ENCODE measurements around the gene ATXN10.

The ATXN10 gene

GRCh38 chr22:45756558-45756957 lies 84.9 kb downstream of the ATXN10 start:
- H3K27me3 Mint-ChIP-seq, result no peaks in the 10 kb centered on the region
- H3K9me3 Mint-ChIP-seq, result no peaks in the 10 kb centered on the region
- H3K4me1 Mint-ChIP-seq (ENCODE audit: low read depth), result no peaks in the 10 kb centered on the region
- intact Hi-C loops (cut with micrococcal nuclease), result no loop called here
- H3K27ac Mint-ChIP-seq, result no peak overlapping the region
- peaks cover 53% of the 10 kb centered on the region for H3K36me3 Mint-ChIP-seq (ENCODE audit: low read depth)
- no peak overlapping the region for H3K4me3 Mint-ChIP-seq

- Mint-ChIP-seq H3K36me3 (ENCODE audit: low read depth) (peaks cover 50% of the 10 kb centered on the region), H3K4me1 (ENCODE audit: low read depth) (no peaks in the 10 kb centered on the region), H3K4me3 (no peak overlapping the region), H3K27me3 (no peaks in the 10 kb centered on the region), H3K27ac (no peak overlapping the region), H3K9me3 (no peaks in the 10 kb centered on the region)
- intact Hi-C loops (cut with micrococcal nuclease), result no loop called here
Measured at GRCh38 chr22:45757068-45757467, 85.4 kb downstream of the ATXN10 start.

GRCh38 chr22:45757936-45758335 lies 86.3 kb downstream of the ATXN10 start:
- Mint-ChIP-seq H3K27ac (no peak overlapping the region), H3K27me3 (no peaks in the 10 kb centered on the region), H3K9me3 (no peaks in the 10 kb centered on the region), H3K4me1 (ENCODE audit: low read depth) (no peaks in the 10 kb centered on the region), H3K4me3 (no peak overlapping the region), H3K36me3 (ENCODE audit: low read depth) (peaks cover 48% of the 10 kb centered on the region)
- intact Hi-C loops (cut with micrococcal nuclease), result no loop called here

- Mint-ChIP-seq H3K27me3 (no peaks in the 10 kb centered on the region), H3K27ac (no peak overlapping the region), H3K9me3 (no peaks in the 10 kb centered on the region), H3K36me3 (ENCODE audit: low read depth) (peaks cover 48% of the 10 kb centered on the region), H3K4me1 (ENCODE audit: low read depth) (no peaks in the 10 kb centered on the region), H3K4me3 (no peak overlapping the region)
- intact Hi-C loops (cut with micrococcal nuclease), result no loop called here
Measured at GRCh38 chr22:45758603-45759002, 87.0 kb downstream of the ATXN10 start.

- Mint-ChIP-seq H3K27ac (no peak overlapping the region), H3K27me3 (no peaks in the 10 kb centered on the region), H3K36me3 (ENCODE audit: low read depth) (peaks cover 39% of the 10 kb centered on the region), H3K4me1 (ENCODE audit: low read depth) (no peaks in the 10 kb centered on the region), H3K9me3 (no peaks in the 10 kb centered on the region), H3K4me3 (no peak overlapping the region)
- intact Hi-C loops (cut with micrococcal nuclease), result no loop called here
Measured at GRCh38 chr22:45760682-45761081, 89.0 kb downstream of the ATXN10 start.

- Mint-ChIP-seq H3K27ac (no peak overlapping the region), H3K9me3 (no peaks in the 10 kb centered on the region), H3K4me3 (no peak overlapping the region), H3K36me3 (ENCODE audit: low read depth) (peaks cover 28% of the 10 kb centered on the region), H3K4me1 (ENCODE audit: low read depth) (no peaks in the 10 kb centered on the region), H3K27me3 (no peaks in the 10 kb centered on the region)
- intact Hi-C loops (cut with micrococcal nuclease), result no loop called here
Measured at GRCh38 chr22:45762545-45763235, 91.1 kb downstream of the ATXN10 start.

GRCh38 chr22:45763236-45763624 lies 91.6 kb downstream of the ATXN10 start:
- H3K4me3 Mint-ChIP-seq, result no peak overlapping the region
- no peaks in the 10 kb centered on the region for H3K27me3 Mint-ChIP-seq
- no peak overlapping the region for H3K27ac Mint-ChIP-seq
- no peaks in the 10 kb centered on the region for H3K9me3 Mint-ChIP-seq
- intact Hi-C loops (cut with micrococcal nuclease), result no loop called here
- peaks cover 26% of the 10 kb centered on the region for H3K36me3 Mint-ChIP-seq (ENCODE audit: low read depth)
- no peaks in the 10 kb centered on the region for H3K4me1 Mint-ChIP-seq (ENCODE audit: low read depth)

GRCh38 chr22:45768490-45768889 lies 96.9 kb downstream of the ATXN10 start:
- Mint-ChIP-seq H3K4me3 (no peak overlapping the region), H3K27me3 (no peaks in the 10 kb centered on the region), H3K9me3 (no peaks in the 10 kb centered on the region), H3K27ac (no peak overlapping the region), H3K36me3 (ENCODE audit: low read depth) (peaks cover 33% of the 10 kb centered on the region), H3K4me1 (ENCODE audit: low read depth) (no peaks in the 10 kb centered on the region)
- intact Hi-C loops (cut with micrococcal nuclease), result no loop called here

- Mint-ChIP-seq H3K4me3 (no peak overlapping the region), H3K27me3 (no peaks in the 10 kb centered on the region), H3K36me3 (ENCODE audit: low read depth) (peaks cover 22% of the 10 kb centered on the region), H3K27ac (no peak overlapping the region), H3K4me1 (ENCODE audit: low read depth) (no peaks in the 10 kb centered on the region), H3K9me3 (no peaks in the 10 kb centered on the region)
- intact Hi-C loops (cut with micrococcal nuclease), result no loop called here
Measured at GRCh38 chr22:45769569-45770210, 98.1 kb downstream of the ATXN10 start.

GRCh38 chr22:45770506-45770905 lies 98.9 kb downstream of the ATXN10 start:
- Mint-ChIP-seq H3K4me1 (ENCODE audit: low read depth) (no peaks in the 10 kb centered on the region), H3K27me3 (no peaks in the 10 kb centered on the region)
- intact Hi-C loops (cut with micrococcal nuclease), result no loop called here

GRCh38 chr22:45771057-45771456 lies 99.4 kb downstream of the ATXN10 start:
- no peaks in the 10 kb centered on the region for H3K4me1 Mint-ChIP-seq (ENCODE audit: low read depth)

More at GRCh38 chr22:45770506-45770905, 98.9 kb downstream of the ATXN10 start:
- Mint-ChIP-seq H3K36me3 (ENCODE audit: low read depth) (peaks cover 22% of the 10 kb centered on the region), H3K27ac (no peak overlapping the region), H3K4me3 (no peak overlapping the region), H3K9me3 (no peaks in the 10 kb centered on the region)

GRCh38 chr22:45771711-45772110 lies 100.1 kb downstream of the ATXN10 start:
- no peak overlapping the region for H3K4me3 Mint-ChIP-seq
- no peak overlapping the region for H3K27ac Mint-ChIP-seq
- intact Hi-C loops (cut with micrococcal nuclease), result no loop called here
- H3K36me3 Mint-ChIP-seq (ENCODE audit: low read depth), result peaks cover 22% of the 10 kb centered on the region
- no peaks in the 10 kb centered on the region for H3K27me3 Mint-ChIP-seq
- no peaks in the 10 kb centered on the region for H3K4me1 Mint-ChIP-seq (ENCODE audit: low read depth)
- no peaks in the 10 kb centered on the region for H3K9me3 Mint-ChIP-seq

More at GRCh38 chr22:45771057-45771456, 99.4 kb downstream of the ATXN10 start:
- Mint-ChIP-seq H3K4me3 (no peak overlapping the region), H3K36me3 (ENCODE audit: low read depth) (peaks cover 22% of the 10 kb centered on the region), H3K27ac (no peak overlapping the region), H3K9me3 (no peaks in the 10 kb centered on the region), H3K27me3 (no peaks in the 10 kb centered on the region)
- intact Hi-C loops (cut with micrococcal nuclease), result no loop called here

- intact Hi-C loops (cut with micrococcal nuclease), result no loop called here
- Mint-ChIP-seq H3K9me3 (no peaks in the 10 kb centered on the region), H3K4me3 (no peak overlapping the region), H3K27ac (no peak overlapping the region), H3K27me3 (no peaks in the 10 kb centered on the region), H3K4me1 (ENCODE audit: low read depth) (no peaks in the 10 kb centered on the region), H3K36me3 (ENCODE audit: low read depth) (peaks cover 22% of the 10 kb centered on the region)
Measured at GRCh38 chr22:45772743-45773142, 101.1 kb downstream of the ATXN10 start.

GRCh38 chr22:45774001-45774670 lies 102.5 kb downstream of the ATXN10 start:
- Mint-ChIP-seq H3K4me1 (ENCODE audit: low read depth) (no peaks in the 10 kb centered on the region), H3K4me3 (no peak overlapping the region), H3K27ac (no peak overlapping the region), H3K27me3 (no peaks in the 10 kb centered on the region), H3K9me3 (no peaks in the 10 kb centered on the region), H3K36me3 (ENCODE audit: low read depth) (peaks cover 18% of the 10 kb centered on the region)
- intact Hi-C loops (cut with micrococcal nuclease), result no loop called here

Measured in dendritic cell treated with granulocyte-macrophage colony-stimulating factor and Interleukin-4, amounts not matched to agents 40 ng/mL and 50 ng/mL, for 4 days (primary cell).